HFF-Myc (cell line): ENCODE measurements around the gene CELF4.

ENCODE experiments used
- DNase-seq: peaks from one replicate; pipeline ENCODE4 v3.0.0-alpha.2; 2011; ENCODE audit warnings: low read depth; ENCODE audit errors: extremely low read depth
- H3K4me3 ChIP-seq: replicated peaks from 2 replicates; pipeline ENCODE4 v1.5.1; 2011; ENCODE audit warnings: low read depth, mild to moderate bottlenecking, control low read depth, low read length
- TF ChIP-seq, protein P1 (sequence below): IDR thresholded peaks from 2 replicates; pipeline ENCODE4 v1.5.1; 2012; ENCODE audit warnings: mild to moderate bottlenecking, low read depth, low read length, control low read depth; ENCODE audit errors: missing control alignments

CELF4 gene

DNA sequence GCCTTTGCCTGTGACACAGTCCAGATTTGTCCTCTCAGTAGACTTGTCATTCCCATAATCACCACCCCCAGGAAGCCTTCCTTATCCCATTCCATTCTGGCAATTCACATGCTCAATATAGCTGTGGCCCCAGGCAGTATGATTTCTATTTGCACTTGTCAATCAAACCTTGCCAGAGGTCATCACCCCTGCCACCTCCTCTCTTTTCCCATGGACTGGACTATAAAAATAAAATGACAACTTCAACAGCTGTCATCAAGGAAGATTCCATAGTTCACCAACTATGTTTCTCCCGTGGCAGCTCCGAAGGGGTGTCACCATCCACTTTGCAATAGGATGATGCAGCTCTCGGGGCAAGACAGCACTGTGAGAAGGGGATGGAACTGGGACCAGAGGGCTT is 255.7 kb downstream of the CELF4 start:
- TF ChIP-seq, protein P1, sequence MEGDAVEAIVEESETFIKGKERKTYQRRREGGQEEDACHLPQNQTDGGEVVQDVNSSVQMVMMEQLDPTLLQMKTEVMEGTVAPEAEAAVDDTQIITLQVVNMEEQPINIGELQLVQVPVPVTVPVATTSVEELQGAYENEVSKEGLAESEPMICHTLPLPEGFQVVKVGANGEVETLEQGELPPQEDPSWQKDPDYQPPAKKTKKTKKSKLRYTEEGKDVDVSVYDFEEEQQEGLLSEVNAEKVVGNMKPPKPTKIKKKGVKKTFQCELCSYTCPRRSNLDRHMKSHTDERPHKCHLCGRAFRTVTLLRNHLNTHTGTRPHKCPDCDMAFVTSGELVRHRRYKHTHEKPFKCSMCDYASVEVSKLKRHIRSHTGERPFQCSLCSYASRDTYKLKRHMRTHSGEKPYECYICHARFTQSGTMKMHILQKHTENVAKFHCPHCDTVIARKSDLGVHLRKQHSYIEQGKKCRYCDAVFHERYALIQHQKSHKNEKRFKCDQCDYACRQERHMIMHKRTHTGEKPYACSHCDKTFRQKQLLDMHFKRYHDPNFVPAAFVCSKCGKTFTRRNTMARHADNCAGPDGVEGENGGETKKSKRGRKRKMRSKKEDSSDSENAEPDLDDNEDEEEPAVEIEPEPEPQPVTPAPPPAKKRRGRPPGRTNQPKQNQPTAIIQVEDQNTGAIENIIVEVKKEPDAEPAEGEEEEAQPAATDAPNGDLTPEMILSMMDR = no peak
- H3K4me3 ChIP-seq = no peak overlapping the region
- DNase-seq = no peak

DNA sequence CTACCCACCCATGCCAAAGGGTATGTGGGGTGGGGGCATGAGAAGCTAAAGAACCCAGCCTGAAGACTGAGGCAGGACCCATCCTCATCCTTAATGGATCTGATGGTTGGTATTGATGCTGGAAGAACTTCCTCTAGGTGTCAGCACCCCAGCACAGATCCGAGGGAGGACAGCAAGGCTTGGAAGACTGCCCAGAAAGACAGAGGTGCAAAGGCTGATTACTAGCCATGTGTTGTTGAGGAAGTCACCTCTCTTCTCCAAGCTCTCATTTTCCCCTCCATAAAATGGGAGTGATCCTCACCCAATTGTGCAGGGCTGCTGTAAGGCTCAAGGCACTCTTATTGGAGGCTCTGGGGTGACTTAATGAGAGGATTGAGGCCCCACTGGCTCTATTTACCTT is 256.5 kb downstream of the CELF4 start:
- no peak for DNase-seq
- TF ChIP-seq, protein P1 = no peak
- H3K4me3 ChIP-seq = no peak overlapping the region

DNA sequence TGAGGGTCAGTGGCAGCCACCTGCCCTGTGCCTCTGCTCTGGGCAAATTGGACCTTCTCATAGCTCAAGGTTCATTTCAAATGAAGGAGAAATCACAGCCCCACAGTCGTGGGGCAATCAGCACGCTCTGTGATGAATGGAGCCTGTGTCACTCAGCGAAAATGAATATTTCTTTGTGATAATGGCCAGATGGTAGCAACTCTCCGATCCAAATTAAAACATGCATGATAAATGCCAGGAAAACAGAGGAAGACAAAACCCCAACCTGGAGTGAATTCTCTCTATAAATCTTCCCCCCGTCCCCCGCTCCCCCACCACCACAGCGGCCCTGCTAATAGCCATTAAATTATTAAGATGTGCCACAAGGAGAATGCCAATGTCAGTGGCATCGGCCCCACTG is 258.4 kb downstream of the CELF4 start:
- no peak overlapping the region for H3K4me3 ChIP-seq
- no peak for DNase-seq
- TF ChIP-seq, protein P1 = no peak

DNA sequence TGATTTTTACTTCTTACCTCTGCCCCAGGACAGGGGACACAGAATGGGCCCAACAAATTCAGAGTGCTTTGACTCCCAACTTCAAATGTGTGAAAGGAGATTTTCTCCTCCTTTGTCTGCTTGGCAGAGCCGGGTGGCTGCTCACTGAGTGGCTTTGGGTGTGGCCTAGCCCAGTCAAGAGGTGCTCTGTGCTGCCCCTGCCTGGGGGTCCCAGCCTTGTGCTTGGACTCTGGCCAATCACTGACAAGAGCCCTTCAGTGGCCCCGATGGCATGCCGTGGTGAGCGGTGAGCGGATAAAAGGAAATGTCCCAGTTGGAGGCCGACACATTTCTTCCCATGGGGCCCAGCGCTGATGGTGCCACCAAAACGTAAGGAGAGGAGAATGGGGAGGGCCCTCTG is 259.2 kb downstream of the CELF4 start:
- no peak overlapping the region for H3K4me3 ChIP-seq
- DNase-seq = no peak
- TF ChIP-seq, protein P1 = no peak

GRCh38 chr18:37305066-37305465 is 260.5 kb downstream of the CELF4 start:
- no peak overlapping the region for H3K4me3 ChIP-seq
- DNase-seq = no peak
- TF ChIP-seq, protein P1 = no peak

- peak; percentile 15 for DNase-seq
- H3K4me3 ChIP-seq = no peak overlapping the region
- TF ChIP-seq, protein P1 = no peak
Measured at GRCh38 chr18:37304012-37304680, 261.5 kb downstream of the CELF4 start.

GRCh38 chr18:37303009-37303408 is 262.6 kb downstream of the CELF4 start:
- no peak for DNase-seq
- H3K4me3 ChIP-seq = no peak overlapping the region
- TF ChIP-seq, protein P1 = no peak
